ENCODE results near the gene RASSF9.

DNA sequence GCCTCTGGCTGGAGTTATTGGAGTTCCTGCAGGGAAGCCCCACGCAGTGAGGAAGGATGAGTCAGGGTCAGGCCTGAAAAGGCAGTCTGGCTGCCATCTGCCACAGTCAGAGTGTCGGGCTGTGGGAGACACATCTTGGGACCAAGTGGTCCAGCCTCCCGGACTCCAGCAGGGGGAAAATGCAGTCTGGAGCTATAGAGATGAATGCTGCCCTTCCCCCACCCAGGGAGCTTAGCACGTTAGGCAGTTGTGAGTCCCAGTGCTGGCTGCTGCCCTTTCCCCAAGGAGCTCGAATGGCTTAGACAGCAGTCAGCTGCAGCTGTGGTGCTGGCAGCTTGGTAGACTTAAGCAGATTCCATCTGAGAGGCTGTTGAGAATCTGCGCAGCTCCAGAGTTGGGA is 29.7 kb upstream of the RASSF9 start:
- TF ChIP-seq, protein P1, sequence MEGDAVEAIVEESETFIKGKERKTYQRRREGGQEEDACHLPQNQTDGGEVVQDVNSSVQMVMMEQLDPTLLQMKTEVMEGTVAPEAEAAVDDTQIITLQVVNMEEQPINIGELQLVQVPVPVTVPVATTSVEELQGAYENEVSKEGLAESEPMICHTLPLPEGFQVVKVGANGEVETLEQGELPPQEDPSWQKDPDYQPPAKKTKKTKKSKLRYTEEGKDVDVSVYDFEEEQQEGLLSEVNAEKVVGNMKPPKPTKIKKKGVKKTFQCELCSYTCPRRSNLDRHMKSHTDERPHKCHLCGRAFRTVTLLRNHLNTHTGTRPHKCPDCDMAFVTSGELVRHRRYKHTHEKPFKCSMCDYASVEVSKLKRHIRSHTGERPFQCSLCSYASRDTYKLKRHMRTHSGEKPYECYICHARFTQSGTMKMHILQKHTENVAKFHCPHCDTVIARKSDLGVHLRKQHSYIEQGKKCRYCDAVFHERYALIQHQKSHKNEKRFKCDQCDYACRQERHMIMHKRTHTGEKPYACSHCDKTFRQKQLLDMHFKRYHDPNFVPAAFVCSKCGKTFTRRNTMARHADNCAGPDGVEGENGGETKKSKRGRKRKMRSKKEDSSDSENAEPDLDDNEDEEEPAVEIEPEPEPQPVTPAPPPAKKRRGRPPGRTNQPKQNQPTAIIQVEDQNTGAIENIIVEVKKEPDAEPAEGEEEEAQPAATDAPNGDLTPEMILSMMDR (IDR thresholded peaks at IDR 0.05): no peak
- TF ChIP-seq POLR2A (IDR thresholded peaks at IDR 0.05; ENCODE audit: low read depth): no peak
- no peak for TF ChIP-seq POLR2AphosphoS5 (IDR thresholded peaks at IDR 0.05)
- no peak for TF ChIP-seq EP300 (IDR thresholded peaks at IDR 0.05)

Data from esophagus muscularis mucosa (tissue), 4 donors.